CD4-positive, alpha-beta T cell treated with Interleukin-6 for 4 hours (primary cell): ENCODE measurements around the gene LAMC3.

Experiments
- DNase-seq: peaks from one replicate; pipeline ENCODE4 v3.0.0-alpha.2; 2020; ENCODE audit warnings: mixed read lengths

LAMC3 gene

DNA sequence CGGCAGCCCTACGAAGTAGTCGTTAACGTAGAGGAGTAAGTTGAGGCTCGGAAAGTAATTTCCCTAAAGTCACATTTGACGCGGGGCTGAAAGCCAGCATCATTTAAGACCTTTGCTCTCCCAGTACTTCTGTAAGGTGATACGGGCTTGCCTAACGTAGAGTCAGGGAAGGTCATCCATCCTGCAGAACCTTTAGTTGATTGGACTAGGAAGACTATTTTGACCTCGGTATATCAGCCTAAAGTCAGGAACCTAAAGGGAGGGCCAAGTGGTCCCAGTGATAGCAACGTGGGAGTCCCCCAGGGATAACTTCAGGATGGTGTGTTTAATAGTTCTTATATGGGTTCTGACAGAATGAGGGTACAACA lies 117.1 kb downstream of the LAMC3 start:
- DNase-seq, result no peak

DNA sequence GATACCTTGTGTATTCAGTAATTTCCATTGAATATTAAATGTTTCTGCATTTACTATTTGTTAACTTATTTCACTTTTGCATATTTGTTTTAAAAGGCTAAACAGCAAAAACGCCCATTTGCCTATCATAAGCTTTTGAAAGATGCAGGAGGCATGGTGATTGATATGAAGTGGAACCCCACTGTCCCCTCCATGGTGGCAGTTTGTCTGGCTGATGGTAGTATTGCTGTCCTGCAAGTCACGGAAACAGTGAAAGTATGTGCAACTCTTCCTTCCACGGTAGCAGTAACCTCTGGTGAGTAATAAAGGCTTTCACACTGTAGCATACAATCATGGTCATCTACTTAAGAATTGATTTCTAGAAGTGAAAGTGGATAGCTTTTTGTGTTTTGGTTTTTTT lies 120.2 kb downstream of the LAMC3 start:
- no peak for DNase-seq

- DNase-seq, result no peak
Observed at GRCh38 chr9:131138676-131139075, 129.7 kb downstream of the LAMC3 start.

GRCh38 chr9:131140112-131140511 lies 131.1 kb downstream of the LAMC3 start:
- no peak for DNase-seq

DNA sequence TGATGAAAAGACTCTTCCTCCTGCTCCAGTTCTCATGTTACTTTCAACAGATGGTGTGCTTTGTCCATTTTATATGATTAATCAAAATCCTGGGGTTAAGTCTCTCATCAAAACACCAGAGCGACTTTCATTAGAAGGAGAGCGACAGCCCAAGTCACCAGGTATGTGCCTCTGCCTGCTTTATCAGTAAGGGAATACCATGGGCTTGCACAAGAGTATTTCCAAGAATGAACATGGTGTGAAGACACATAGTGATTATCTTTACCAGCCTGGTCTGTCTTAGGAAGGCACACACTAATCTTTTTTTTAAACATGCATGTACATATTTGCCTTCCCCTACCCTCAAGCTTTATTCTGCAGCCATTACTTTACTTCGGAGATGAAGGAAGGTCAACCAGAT lies 131.6 kb downstream of the LAMC3 start:
- DNase-seq, result no peak

DNA sequence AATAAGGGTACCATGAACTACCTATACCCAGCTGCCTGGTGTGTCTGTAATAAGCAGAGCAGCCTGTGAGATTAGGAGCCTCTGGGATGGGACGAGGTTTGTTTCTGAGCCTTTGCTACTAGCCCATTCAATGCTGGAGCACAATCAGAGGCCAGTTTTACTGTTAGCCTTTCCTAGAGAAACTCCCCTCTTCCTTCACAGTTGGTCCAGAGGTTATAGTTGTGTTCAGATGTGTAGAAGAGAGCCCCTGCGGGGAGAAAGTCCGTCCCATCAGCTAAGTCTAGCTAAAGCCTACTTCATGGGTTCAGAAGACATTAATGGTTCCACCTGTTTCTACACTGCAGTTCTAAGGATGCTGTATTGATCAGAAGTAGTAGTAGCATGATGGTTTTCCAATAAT lies 133.2 kb downstream of the LAMC3 start:
- no peak for DNase-seq
